ENCODE results near the gene RANGAP1.

DNA sequence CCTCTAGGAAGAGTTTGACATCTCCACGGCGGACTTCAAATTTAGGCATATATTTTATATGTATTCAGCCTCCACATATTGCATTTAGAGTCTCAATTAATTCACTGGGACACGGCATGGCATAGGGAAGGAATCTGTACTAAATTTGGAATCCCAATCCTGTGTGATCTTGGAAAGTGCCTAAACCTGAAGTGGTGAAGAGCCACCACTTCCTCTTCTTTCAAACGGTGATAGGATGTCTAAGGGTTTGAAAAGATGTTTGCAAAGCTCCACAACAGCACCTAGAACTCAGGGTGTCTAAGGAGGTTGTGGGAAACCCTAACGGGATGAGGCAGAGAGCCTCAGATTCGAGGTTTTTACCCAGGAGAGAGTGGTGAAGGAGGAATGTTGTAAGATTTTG lies 81.9 kb downstream of the RANGAP1 start:
- TF ChIP-seq, protein P1, sequence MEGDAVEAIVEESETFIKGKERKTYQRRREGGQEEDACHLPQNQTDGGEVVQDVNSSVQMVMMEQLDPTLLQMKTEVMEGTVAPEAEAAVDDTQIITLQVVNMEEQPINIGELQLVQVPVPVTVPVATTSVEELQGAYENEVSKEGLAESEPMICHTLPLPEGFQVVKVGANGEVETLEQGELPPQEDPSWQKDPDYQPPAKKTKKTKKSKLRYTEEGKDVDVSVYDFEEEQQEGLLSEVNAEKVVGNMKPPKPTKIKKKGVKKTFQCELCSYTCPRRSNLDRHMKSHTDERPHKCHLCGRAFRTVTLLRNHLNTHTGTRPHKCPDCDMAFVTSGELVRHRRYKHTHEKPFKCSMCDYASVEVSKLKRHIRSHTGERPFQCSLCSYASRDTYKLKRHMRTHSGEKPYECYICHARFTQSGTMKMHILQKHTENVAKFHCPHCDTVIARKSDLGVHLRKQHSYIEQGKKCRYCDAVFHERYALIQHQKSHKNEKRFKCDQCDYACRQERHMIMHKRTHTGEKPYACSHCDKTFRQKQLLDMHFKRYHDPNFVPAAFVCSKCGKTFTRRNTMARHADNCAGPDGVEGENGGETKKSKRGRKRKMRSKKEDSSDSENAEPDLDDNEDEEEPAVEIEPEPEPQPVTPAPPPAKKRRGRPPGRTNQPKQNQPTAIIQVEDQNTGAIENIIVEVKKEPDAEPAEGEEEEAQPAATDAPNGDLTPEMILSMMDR (optimal IDR thresholded peaks at IDR 0.05 in 1 of 3, IDR thresholded peaks at IDR 0.05 in 1 of 3, conservative IDR thresholded peaks at IDR 0.05 in 1 of 3; ENCODE audit: extremely low read depth in 1 of 3, insufficient read depth in 2 of 3, low read length in 3 of 3) = no peak
- TF ChIP-seq EZH2 (IDR thresholded peaks at IDR 0.05; ENCODE audit: low read length) = no peak
